Measurements from ENCODE around the gene CLHC1. TPM values are rescaled to one million over a fixed set of nuclear protein-coding genes. Genes with fewer than 3 reads are reported as not detected.

Gene CLHC1
- total RNA-seq, 4 donors from 2014 or later: 3.0 to 16.8 (median 3.8) TPM

DNA sequence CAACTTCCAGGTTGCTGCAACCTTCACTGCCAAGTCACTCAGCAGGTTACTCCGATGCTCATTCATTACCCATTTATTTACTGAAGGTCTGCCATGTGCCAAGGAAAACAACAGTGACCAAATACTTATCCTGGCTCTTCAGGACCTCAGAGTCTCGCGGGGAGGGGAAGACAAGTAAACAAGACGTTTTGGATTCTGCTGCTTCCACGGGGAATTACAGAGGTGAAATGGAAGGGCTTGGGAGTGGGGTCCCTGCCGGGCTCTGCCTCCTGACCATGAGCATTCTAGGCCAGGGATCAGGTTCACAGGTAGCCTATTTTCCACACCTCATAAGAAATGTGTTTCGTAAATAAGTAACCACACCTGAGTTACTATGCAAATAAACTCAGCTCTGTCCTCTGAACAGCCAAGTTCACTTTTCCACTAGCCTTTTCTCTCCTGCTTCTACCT, 68.1 kb downstream of the CLHC1 start:
- H3K4me3 ChIP-seq: no peak overlapping the region
- WGBS, 2 donors (ENCODE audit: low coverage in 1 of 2): 68 to 72% methylated on average over 4 to 5 of the region's 7 CpGs
- H3K9me3 ChIP-seq: no peaks in the 10 kb centered on the region
- H3K27me3 ChIP-seq: no peaks in the 10 kb centered on the region
- peaks cover 9 to 90% (median 28%) of the 10 kb centered on the region in 3 donors for H3K4me1 ChIP-seq
- H3K36me3 ChIP-seq: no peaks in the 10 kb centered on the region
- TF ChIP-seq POLR2AphosphoS5 (IDR thresholded peaks at IDR 0.05): no peak
- TF ChIP-seq EP300 (IDR thresholded peaks at IDR 0.05): no peak
- TF ChIP-seq, protein P1, sequence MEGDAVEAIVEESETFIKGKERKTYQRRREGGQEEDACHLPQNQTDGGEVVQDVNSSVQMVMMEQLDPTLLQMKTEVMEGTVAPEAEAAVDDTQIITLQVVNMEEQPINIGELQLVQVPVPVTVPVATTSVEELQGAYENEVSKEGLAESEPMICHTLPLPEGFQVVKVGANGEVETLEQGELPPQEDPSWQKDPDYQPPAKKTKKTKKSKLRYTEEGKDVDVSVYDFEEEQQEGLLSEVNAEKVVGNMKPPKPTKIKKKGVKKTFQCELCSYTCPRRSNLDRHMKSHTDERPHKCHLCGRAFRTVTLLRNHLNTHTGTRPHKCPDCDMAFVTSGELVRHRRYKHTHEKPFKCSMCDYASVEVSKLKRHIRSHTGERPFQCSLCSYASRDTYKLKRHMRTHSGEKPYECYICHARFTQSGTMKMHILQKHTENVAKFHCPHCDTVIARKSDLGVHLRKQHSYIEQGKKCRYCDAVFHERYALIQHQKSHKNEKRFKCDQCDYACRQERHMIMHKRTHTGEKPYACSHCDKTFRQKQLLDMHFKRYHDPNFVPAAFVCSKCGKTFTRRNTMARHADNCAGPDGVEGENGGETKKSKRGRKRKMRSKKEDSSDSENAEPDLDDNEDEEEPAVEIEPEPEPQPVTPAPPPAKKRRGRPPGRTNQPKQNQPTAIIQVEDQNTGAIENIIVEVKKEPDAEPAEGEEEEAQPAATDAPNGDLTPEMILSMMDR (IDR thresholded peaks at IDR 0.05): no peak
- no peak for TF ChIP-seq POLR2A (IDR thresholded peaks at IDR 0.05)
- ATAC-seq: no peak
- peak overlapping the region in 3 of 4 donors; percentile 61 to 69 (median 61) for H3K27ac ChIP-seq

DNA sequence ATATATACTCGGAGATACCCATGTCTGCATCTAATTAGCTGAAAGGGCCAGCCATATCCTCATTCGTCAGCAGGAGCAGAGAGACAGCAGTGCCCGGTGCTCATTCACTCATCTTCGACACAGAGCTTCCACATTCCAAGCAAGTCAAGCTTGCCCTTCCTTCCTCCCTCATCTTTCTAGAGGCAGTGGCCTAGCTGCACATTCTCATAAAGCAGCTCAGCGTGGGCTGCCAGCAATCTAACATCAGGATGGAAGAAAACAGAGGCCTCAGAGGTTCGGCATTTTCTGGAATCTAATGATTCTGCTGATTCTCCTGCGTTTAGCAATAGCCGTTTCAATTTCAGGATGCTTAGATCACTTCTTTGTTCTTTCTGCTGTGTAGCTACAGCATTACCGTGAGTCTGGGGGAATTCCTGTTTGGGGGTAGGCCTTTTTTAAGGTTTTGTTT, 68.8 kb downstream of the CLHC1 start:
- Histone ChIP-seq H3K27me3 (no peaks in the 10 kb centered on the region), H3K27ac (peak overlapping the region in 3 of 4 donors; percentile 61 to 69 (median 61)), H3K36me3 (no peaks in the 10 kb centered on the region), H3K4me1 (peaks cover 12 to 90% (median 31%) of the 10 kb centered on the region in 3 donors), H3K9me3 (no peaks in the 10 kb centered on the region), H3K4me3 (no peak overlapping the region)
- WGBS, 2 donors (ENCODE audit: low coverage in 1 of 2): 33 to 37% methylated on average over 4 to 8 of the region's 9 CpGs
- ATAC-seq: no peak
- TF ChIP-seq EP300 (IDR thresholded peaks at IDR 0.05): no peak
- no peak for TF ChIP-seq POLR2A (IDR thresholded peaks at IDR 0.05)
- TF ChIP-seq POLR2AphosphoS5 (IDR thresholded peaks at IDR 0.05): no peak
- TF ChIP-seq, protein P1 (IDR thresholded peaks at IDR 0.05): no peak

DNA sequence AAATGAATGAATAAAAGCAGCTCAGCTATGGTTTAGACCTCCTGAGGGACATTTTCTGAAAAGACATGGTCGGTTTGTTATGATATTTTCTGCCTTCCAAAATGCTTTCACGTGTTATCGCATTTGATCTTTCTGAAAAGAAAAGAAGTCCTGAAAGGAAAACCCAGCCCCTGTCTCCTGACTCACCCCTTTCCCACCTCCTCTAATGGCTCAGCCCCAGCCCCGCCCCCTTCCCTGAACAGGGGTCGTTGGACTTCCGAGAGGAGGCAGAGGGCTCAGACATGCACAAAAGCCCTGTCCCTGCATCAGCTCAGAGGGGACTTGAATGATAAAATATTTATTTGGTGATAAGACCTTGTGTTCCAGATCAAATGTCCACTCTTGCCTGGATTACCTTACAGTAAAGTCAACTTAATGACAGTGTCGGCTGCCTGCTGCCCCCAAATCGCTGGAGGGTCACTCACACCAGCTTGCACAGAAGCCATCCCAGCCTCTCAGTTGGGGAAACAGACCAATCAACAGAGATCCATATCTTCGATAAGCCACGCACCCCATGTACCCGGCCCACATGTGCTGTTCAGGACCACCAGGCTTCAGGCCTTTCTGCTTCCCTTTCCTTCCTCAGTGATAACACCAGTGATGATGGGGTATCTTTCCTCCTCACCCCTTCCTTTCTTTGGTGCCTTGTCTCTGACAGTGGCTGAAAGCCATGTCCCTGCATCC, 69.6 kb downstream of the CLHC1 start:
- H3K27ac ChIP-seq: peak overlapping the region in 3 of 4 donors; percentile 61 to 69 (median 61)
- no peak overlapping the region for H3K4me3 ChIP-seq
- no peaks in the 10 kb centered on the region for H3K27me3 ChIP-seq
- H3K36me3 ChIP-seq: no peaks in the 10 kb centered on the region
- H3K9me3 ChIP-seq: no peaks in the 10 kb centered on the region
- 72 to 90% methylated on average over 6 to 10 of the region's 11 CpGs for WGBS, 2 donors (ENCODE audit: low coverage in 1 of 2)
- TF ChIP-seq POLR2A (IDR thresholded peaks at IDR 0.05): no peak
- no peak for TF ChIP-seq POLR2AphosphoS5 (IDR thresholded peaks at IDR 0.05)
- TF ChIP-seq EP300 (IDR thresholded peaks at IDR 0.05): no peak
- TF ChIP-seq, protein P1 (IDR thresholded peaks at IDR 0.05): no peak
- no peak for ATAC-seq
- H3K4me1 ChIP-seq: peaks cover 8 to 90% (median 31%) of the 10 kb centered on the region in 3 donors

GRCh38 chr2:55161295-55162210, 70.5 kb downstream of the CLHC1 start:
- H3K27ac ChIP-seq: no peak overlapping the region
- no peaks in the 10 kb centered on the region for H3K36me3 ChIP-seq
- WGBS, 2 donors (ENCODE audit: low coverage in 1 of 2): 60 to 89% methylated on average over 8 to 10 of the region's 10 CpGs
- TF ChIP-seq POLR2AphosphoS5 (IDR thresholded peaks at IDR 0.05) (no peak), POLR2A (IDR thresholded peaks at IDR 0.05) (no peak), EP300 (IDR thresholded peaks at IDR 0.05) (no peak)
- TF ChIP-seq, protein P1 (IDR thresholded peaks at IDR 0.05): no peak
- no peaks in the 10 kb centered on the region for H3K27me3 ChIP-seq
- H3K9me3 ChIP-seq: no peaks in the 10 kb centered on the region
- ATAC-seq: no peak
- no peak overlapping the region for H3K4me3 ChIP-seq
- peaks cover 13 to 90% (median 38%) of the 10 kb centered on the region in 3 donors for H3K4me1 ChIP-seq
